Measurements from ENCODE around the gene KLF3.

The KLF3 gene

DNA sequence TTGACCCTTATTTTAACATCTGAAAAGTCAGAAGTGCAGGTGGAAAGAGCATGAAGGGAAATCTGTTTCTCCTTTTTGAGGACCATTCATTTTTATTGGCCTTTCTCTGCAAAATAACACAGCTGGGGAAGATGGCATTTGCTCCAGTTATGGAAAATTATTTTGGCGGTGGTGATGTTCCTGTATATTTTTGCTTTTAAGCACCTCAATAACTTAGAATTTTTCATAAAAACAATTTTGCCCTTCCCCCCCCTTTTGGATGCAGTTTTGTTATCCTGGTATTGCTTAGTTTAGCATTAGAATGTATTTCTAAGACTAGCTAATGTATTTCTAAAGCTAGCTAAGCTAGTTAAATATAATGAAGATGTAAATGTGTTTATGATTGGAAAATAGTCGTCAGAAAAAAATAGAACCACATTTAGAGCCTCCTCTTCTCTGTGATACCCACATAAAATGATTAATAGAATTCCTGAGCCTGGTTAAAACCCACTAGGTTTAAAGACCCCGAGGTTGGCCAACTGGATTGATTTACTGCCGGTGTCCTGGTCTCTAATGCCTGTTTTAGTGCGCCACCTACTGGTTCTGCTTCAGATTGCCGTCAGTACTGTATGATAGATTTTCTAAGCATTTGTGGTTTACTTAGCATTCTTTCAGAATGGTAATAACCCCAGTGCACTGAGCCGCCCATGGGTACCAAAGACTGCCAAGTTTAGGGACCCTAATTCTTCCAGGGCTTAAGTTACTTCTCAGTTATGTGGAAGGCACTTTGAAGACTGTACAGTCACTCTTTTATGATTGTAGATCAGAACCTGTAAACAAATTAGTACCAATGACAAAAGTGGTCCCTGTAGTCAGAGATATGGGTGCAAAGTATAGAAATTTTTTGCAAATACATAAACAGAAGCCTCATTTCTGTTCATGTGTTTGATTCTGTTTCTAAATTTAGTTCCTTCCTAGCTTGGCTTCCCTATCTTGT lies 11.4 kb downstream of the KLF3 start:
- H3K4me1 ChIP-seq (ENCODE audit: control insufficient read depth in 1 of 2, insufficient read depth in 2 of 2, low read length in 2 of 2): peaks cover 48 to 75% of the 10 kb centered on the region in 2 donors
- no peaks in the 10 kb centered on the region for H3K9me3 ChIP-seq (ENCODE audit: control insufficient read depth in 1 of 2, low read length in 2 of 2)
- no peaks in the 10 kb centered on the region for H3K27me3 ChIP-seq (ENCODE audit: low read depth, low read length)
- peak overlapping the region; percentile 1 to 37 for H3K4me3 ChIP-seq (ENCODE audit: low read depth in 1 of 2, low read length in 2 of 2)
- peak overlapping the region; percentile 95 for H3K27ac ChIP-seq (ENCODE audit: low read length)
- H3K36me3 ChIP-seq (ENCODE audit: control insufficient read depth in 1 of 2, insufficient read depth in 2 of 2, low read length in 2 of 2): no peaks in the 10 kb centered on the region

DNA sequence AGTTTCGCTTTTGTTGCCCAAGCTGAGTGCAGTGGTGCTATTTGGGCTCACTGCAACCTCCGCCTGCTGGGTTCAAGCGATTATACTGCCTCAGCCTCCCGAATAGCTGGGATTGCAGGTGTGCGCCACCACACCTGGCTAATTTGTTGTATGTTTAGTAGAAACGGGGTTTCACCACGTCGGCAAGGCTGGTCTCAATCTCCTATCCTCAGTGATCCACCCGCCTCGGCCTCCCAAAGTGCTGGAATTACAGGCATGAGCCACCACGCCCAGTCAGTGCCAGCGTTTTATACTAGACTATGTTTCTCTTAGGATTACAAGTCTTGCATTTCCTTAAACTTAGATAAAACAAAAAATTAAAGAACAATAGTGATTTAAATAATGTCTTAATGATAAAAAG lies 13.0 kb downstream of the KLF3 start:
- H3K9me3 ChIP-seq (ENCODE audit: control insufficient read depth in 1 of 2, low read length in 2 of 2): no peaks in the 10 kb centered on the region
- H3K4me3 ChIP-seq (ENCODE audit: low read depth in 1 of 2, low read length in 2 of 2): no peak overlapping the region
- peaks cover 43 to 69% of the 10 kb centered on the region in 2 donors for H3K4me1 ChIP-seq (ENCODE audit: control insufficient read depth in 1 of 2, insufficient read depth in 2 of 2, low read length in 2 of 2)
- H3K27ac ChIP-seq (ENCODE audit: low read length): peak overlapping the region; percentile 48
- peaks cover 4 to 10% of the 10 kb centered on the region in 2 donors for H3K36me3 ChIP-seq (ENCODE audit: control insufficient read depth in 1 of 2, insufficient read depth in 2 of 2, low read length in 2 of 2)
- H3K27me3 ChIP-seq (ENCODE audit: low read depth, low read length): no peaks in the 10 kb centered on the region

GRCh38 chr4:38677441-38677840 lies 13.4 kb downstream of the KLF3 start:
- Histone ChIP-seq H3K4me1 (ENCODE audit: control insufficient read depth in 1 of 2, insufficient read depth in 2 of 2, low read length in 2 of 2) (peaks cover 43 to 64% of the 10 kb centered on the region in 2 donors), H3K9me3 (ENCODE audit: control insufficient read depth in 1 of 2, low read length in 2 of 2) (no peaks in the 10 kb centered on the region), H3K27ac (ENCODE audit: low read length) (peak overlapping the region; percentile 48), H3K36me3 (ENCODE audit: control insufficient read depth in 1 of 2, insufficient read depth in 2 of 2, low read length in 2 of 2) (peaks cover 4 to 12% of the 10 kb centered on the region in 2 donors), H3K27me3 (ENCODE audit: low read depth, low read length) (no peaks in the 10 kb centered on the region), H3K4me3 (ENCODE audit: low read depth in 1 of 2, low read length in 2 of 2) (no peak overlapping the region)

DNA sequence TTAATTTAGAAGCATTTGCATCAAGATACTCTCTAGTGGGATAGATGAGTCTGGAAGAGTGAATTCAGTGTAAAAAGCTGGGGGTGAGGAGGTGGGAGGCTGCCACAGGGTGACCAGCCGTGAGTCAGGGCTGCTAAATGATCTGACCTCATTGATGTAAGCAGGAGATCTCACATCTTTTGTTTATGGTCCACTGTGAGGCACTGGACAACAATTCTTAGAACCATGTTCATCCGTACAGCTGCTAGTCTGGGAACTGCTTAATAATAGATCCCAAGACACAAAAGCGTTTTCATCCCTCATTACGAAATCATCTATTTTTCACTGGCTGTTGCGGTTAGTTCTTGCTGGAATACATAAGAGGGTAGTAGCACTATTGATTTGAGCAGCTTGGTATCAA lies 14.1 kb downstream of the KLF3 start:
- Histone ChIP-seq H3K4me1 (ENCODE audit: control insufficient read depth in 1 of 2, insufficient read depth in 2 of 2, low read length in 2 of 2) (peaks cover 38 to 58% of the 10 kb centered on the region in 2 donors), H3K27me3 (ENCODE audit: low read depth, low read length) (no peaks in the 10 kb centered on the region), H3K27ac (ENCODE audit: low read length) (peak overlapping the region; percentile 48)

GRCh38 chr4:38679921-38680320 lies 15.9 kb downstream of the KLF3 start:
- Histone ChIP-seq H3K4me1 (ENCODE audit: control insufficient read depth in 1 of 2, insufficient read depth in 2 of 2, low read length in 2 of 2) (peaks cover 21 to 49% of the 10 kb centered on the region in 2 donors), H3K27ac (ENCODE audit: low read length) (peak overlapping the region; percentile 36), H3K27me3 (ENCODE audit: low read depth, low read length) (no peaks in the 10 kb centered on the region), H3K4me3 (ENCODE audit: low read depth in 1 of 2, low read length in 2 of 2) (no peak overlapping the region), H3K36me3 (ENCODE audit: control insufficient read depth in 1 of 2, insufficient read depth in 2 of 2, low read length in 2 of 2) (peaks cover 4 to 21% of the 10 kb centered on the region in 2 donors), H3K9me3 (ENCODE audit: control insufficient read depth in 1 of 2, low read length in 2 of 2) (no peaks in the 10 kb centered on the region)

More for the DNA sequence above, 14.1 kb downstream of the KLF3 start:
- H3K4me3 ChIP-seq (ENCODE audit: low read depth in 1 of 2, low read length in 2 of 2): no peak overlapping the region
- peaks cover 4 to 14% of the 10 kb centered on the region in 2 donors for H3K36me3 ChIP-seq (ENCODE audit: control insufficient read depth in 1 of 2, insufficient read depth in 2 of 2, low read length in 2 of 2)
- H3K9me3 ChIP-seq (ENCODE audit: control insufficient read depth in 1 of 2, low read length in 2 of 2): no peaks in the 10 kb centered on the region

DNA sequence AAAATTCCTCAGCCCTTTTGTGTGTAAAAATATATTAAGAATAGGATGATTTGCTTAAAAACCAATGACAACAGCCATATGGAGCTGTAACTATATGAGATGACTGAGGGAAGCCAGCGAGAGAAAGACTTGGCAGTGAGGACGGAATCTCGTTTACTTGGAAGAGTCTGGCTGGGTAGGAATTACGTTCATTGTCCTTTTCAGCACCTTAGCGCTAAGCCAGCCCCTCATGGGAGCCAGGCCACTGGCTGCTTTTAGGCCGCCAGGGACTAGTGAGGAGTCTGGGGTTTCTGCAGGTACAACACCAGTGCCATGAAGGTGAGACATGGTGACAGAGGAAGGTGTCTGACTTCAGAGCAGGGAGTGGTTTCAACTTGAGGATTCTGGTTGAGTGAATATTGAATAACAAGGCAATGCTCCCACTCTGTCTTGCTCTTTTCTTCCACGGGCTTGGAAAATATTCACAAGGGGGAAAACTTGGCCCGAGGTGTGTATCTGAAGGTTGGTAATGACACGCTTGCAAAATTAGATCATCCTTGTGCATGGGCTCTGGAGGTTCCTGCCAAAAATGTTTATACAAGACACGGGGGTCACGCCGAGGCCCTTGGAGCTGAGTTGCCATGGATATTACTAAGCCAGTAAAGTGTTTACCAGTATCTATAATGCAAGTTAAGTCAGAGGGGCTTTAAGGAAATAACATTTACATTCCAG lies 17.4 kb downstream of the KLF3 start:
- no peaks in the 10 kb centered on the region for H3K9me3 ChIP-seq (ENCODE audit: control insufficient read depth in 1 of 2, low read length in 2 of 2)
- H3K4me3 ChIP-seq (ENCODE audit: low read depth in 1 of 2, low read length in 2 of 2): no peak overlapping the region
- H3K27me3 ChIP-seq (ENCODE audit: low read depth, low read length): no peaks in the 10 kb centered on the region
- peak overlapping the region; percentile 72 for H3K27ac ChIP-seq (ENCODE audit: low read length)
- H3K4me1 ChIP-seq (ENCODE audit: control insufficient read depth in 1 of 2, insufficient read depth in 2 of 2, low read length in 2 of 2): peaks cover 11 to 49% of the 10 kb centered on the region in 2 donors
- H3K36me3 ChIP-seq (ENCODE audit: control insufficient read depth in 1 of 2, insufficient read depth in 2 of 2, low read length in 2 of 2): peaks cover 4 to 21% of the 10 kb centered on the region in 2 donors

DNA sequence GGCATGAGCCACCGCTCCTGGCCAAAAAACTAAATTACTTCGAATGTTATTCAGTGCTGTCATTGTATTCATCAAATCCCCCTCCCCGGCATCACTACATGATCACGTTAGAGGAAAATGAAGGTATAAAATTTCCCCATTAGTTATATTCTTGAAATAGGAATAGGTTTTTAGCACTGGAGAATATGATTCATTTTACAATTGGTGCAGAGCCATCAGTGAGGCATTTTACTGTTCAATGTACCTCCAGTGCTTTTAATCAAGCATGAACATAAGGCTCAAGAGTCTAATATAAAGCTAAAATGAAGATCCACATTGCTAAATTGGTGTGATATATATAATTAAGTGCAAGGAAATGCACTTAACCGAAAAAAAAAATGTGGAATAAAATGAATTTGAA lies 18.3 kb downstream of the KLF3 start:
- no peaks in the 10 kb centered on the region for H3K27me3 ChIP-seq (ENCODE audit: low read depth, low read length)
- no peak overlapping the region for H3K4me3 ChIP-seq (ENCODE audit: low read depth in 1 of 2, low read length in 2 of 2)
- H3K27ac ChIP-seq (ENCODE audit: low read length): peak overlapping the region; percentile 15
- H3K9me3 ChIP-seq (ENCODE audit: control insufficient read depth in 1 of 2, low read length in 2 of 2): no peaks in the 10 kb centered on the region
- H3K4me1 ChIP-seq (ENCODE audit: control insufficient read depth in 1 of 2, insufficient read depth in 2 of 2, low read length in 2 of 2): peaks cover 11 to 49% of the 10 kb centered on the region in 2 donors
- H3K36me3 ChIP-seq (ENCODE audit: control insufficient read depth in 1 of 2, insufficient read depth in 2 of 2, low read length in 2 of 2): peaks cover 4 to 21% of the 10 kb centered on the region in 2 donors

DNA sequence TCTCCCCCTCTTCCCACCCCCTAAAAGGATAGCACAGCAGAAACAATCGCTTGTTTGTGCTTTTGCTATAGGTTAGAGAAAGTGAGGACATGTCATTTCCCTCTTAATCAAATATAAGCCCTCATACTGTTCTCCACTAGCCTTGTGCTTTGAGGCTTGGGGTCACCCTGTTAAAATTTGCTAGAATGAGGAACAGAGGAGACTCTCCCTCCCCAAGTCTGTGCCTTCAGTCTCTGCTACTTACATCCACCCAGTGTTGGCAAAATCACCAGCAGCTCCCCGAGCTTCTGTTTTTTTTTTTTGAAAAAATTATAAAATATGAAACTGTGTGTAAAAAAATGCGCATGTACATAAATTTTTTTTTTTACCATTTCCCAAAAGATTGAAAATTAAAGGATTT lies 19.3 kb downstream of the KLF3 start:
- Histone ChIP-seq H3K27me3 (ENCODE audit: low read depth, low read length) (no peaks in the 10 kb centered on the region), H3K36me3 (ENCODE audit: control insufficient read depth in 1 of 2, insufficient read depth in 2 of 2, low read length in 2 of 2) (peaks cover 10 to 28% of the 10 kb centered on the region in 2 donors), H3K9me3 (ENCODE audit: control insufficient read depth in 1 of 2, low read length in 2 of 2) (no peaks in the 10 kb centered on the region), H3K4me1 (ENCODE audit: control insufficient read depth in 1 of 2, insufficient read depth in 2 of 2, low read length in 2 of 2) (peaks cover 6 to 41% of the 10 kb centered on the region in 2 donors), H3K27ac (ENCODE audit: low read length) (no peak overlapping the region), H3K4me3 (ENCODE audit: low read depth in 1 of 2, low read length in 2 of 2) (no peak overlapping the region)

- H3K36me3 ChIP-seq (ENCODE audit: control insufficient read depth in 1 of 2, insufficient read depth in 2 of 2, low read length in 2 of 2): peaks cover 20 to 38% of the 10 kb centered on the region in 2 donors
These were observed 20.3 kb downstream of the KLF3 start for GRCh38 chr4:38684271-38684670.

GRCh38 chr4:38684951-38685844 lies 21.2 kb downstream of the KLF3 start:
- H3K4me1 ChIP-seq (ENCODE audit: control insufficient read depth in 1 of 2, insufficient read depth in 2 of 2, low read length in 2 of 2): peaks cover 6 to 41% of the 10 kb centered on the region in 2 donors
- peak overlapping the region; percentile 37 for H3K27ac ChIP-seq (ENCODE audit: low read length)
- H3K27me3 ChIP-seq (ENCODE audit: low read depth, low read length): no peaks in the 10 kb centered on the region
- no peaks in the 10 kb centered on the region for H3K9me3 ChIP-seq (ENCODE audit: control insufficient read depth in 1 of 2, low read length in 2 of 2)
- H3K36me3 ChIP-seq (ENCODE audit: control insufficient read depth in 1 of 2, insufficient read depth in 2 of 2, low read length in 2 of 2): peaks cover 29 to 47% of the 10 kb centered on the region in 2 donors
- H3K4me3 ChIP-seq (ENCODE audit: low read depth in 1 of 2, low read length in 2 of 2): no peak overlapping the region

More at GRCh38 chr4:38684271-38684670, 20.3 kb downstream of the KLF3 start:
- no peak overlapping the region for H3K4me3 ChIP-seq (ENCODE audit: low read depth in 1 of 2, low read length in 2 of 2)
- peaks cover 6 to 41% of the 10 kb centered on the region in 2 donors for H3K4me1 ChIP-seq (ENCODE audit: control insufficient read depth in 1 of 2, insufficient read depth in 2 of 2, low read length in 2 of 2)
- H3K27ac ChIP-seq (ENCODE audit: low read length): no peak overlapping the region
- no peaks in the 10 kb centered on the region for H3K9me3 ChIP-seq (ENCODE audit: control insufficient read depth in 1 of 2, low read length in 2 of 2)
- no peaks in the 10 kb centered on the region for H3K27me3 ChIP-seq (ENCODE audit: low read depth, low read length)
